Subcutaneous abdominal adipose tissue (tissue), 5 donors: Measurements from ENCODE around the gene TPSAB1.
"Not testable (repeated sequence)": the region's sequence is repeated elsewhere in the genome, so short reads cannot be mapped to it uniquely, and the experiment has no call there.

Source experiments
- H3K27ac ChIP-seq: one replicate; pipeline ENCODE4 v1.7.0; 2013; ENCODE audit warnings: low read depth, mild to moderate bottlenecking, inconsistent platforms, low read length, moderate library complexity
- H3K27me3 ChIP-seq, 5 donors: one replicate each; pipeline ENCODE4 v1.7.0; 2013; ENCODE audit warnings: low read length in 5 of 5, inconsistent platforms in 1 of 5; ENCODE audit not compliant: control insufficient read depth in 5 of 5, insufficient read depth in 4 of 5
- H3K36me3 ChIP-seq, 5 donors: one replicate each; pipeline ENCODE4 v1.7.0; 2013; ENCODE audit warnings: low read length in 5 of 5; ENCODE audit not compliant: control insufficient read depth in 5 of 5, insufficient read depth in 5 of 5
- H3K4me1 ChIP-seq, 5 donors: one replicate each; pipeline ENCODE4 v1.7.0; 2013; ENCODE audit warnings: low read length in 5 of 5, mild to moderate bottlenecking in 3 of 5, moderate library complexity in 1 of 5; ENCODE audit not compliant: control insufficient read depth in 5 of 5, insufficient read depth in 5 of 5
- H3K4me3 ChIP-seq, 5 donors: one replicate each; pipeline ENCODE4 v1.7.0; 2013; ENCODE audit warnings: low read length in 5 of 5, low read depth in 1 of 5
- H3K9ac ChIP-seq, 5 donors: one replicate each; pipeline ENCODE4 v1.7.0; 2013; ENCODE audit warnings: low read length in 5 of 5, mild to moderate bottlenecking in 4 of 5, moderate library complexity in 3 of 5
- H3K9me3 ChIP-seq, 5 donors: one replicate each; pipeline ENCODE4 v1.7.0; 2013; ENCODE audit warnings: low read length in 5 of 5; ENCODE audit not compliant: control insufficient read depth in 5 of 5
- donor health status: healthy.
- donor health status: healthy.
- donor health status: healthy.
- donor health status: healthy.
- donor health status: healthy.

The TPSAB1 gene

GRCh38 chr16:1232049-1232748 is 8.3 kb upstream of the TPSAB1 start:
- not testable (repeated sequence) for H3K27me3 ChIP-seq, H3K27ac ChIP-seq, H3K36me3 ChIP-seq, H3K4me1 ChIP-seq, H3K9ac ChIP-seq, H3K9me3 ChIP-seq, H3K4me3 ChIP-seq

GRCh38 chr16:1236659-1237058 is 3.8 kb upstream of the TPSAB1 start:
- H3K27me3 ChIP-seq, H3K4me1 ChIP-seq, H3K36me3 ChIP-seq, H3K4me3 ChIP-seq, H3K27ac ChIP-seq, H3K9ac ChIP-seq, H3K9me3 ChIP-seq: not testable (repeated sequence)

- no peak overlapping the region for H3K9ac ChIP-seq
- no peaks in the 10 kb centered on the region for H3K36me3 ChIP-seq
- no peak overlapping the region for H3K4me3 ChIP-seq
- no peak overlapping the region for H3K27ac ChIP-seq
- H3K27me3 ChIP-seq, result peaks cover 0 to 5% (median 0%) of the 10 kb centered on the region in 5 donors
- H3K9me3 ChIP-seq, result no peaks in the 10 kb centered on the region
- no peaks in the 10 kb centered on the region for H3K4me1 ChIP-seq
These were observed 2.5 kb upstream of the TPSAB1 start for GRCh38 chr16:1237990-1238389.

DNA sequence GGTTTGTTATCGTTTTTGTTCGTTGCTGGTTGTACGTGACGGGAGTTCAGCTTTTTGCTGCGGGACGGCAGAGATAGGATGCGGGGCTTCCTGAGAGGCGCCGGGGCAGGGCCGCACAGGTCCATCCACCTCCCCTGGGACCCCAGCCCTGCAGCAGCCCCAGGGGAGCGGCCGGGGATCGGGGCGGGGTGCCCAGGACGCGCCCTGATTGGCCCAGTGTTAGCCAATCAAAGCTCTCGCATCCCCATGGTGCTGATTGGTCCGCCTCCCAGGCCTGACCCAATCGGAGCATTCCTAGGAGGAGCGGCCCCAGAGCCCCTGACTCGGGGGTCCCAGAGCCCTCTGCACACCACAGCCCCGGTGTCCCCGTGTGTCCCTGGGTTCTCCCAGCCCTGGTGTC is 1.6 kb upstream of the TPSAB1 start:
- not testable (repeated sequence) for H3K9ac ChIP-seq, H3K27ac ChIP-seq, H3K36me3 ChIP-seq, H3K4me3 ChIP-seq, H3K27me3 ChIP-seq, H3K4me1 ChIP-seq, H3K9me3 ChIP-seq

DNA sequence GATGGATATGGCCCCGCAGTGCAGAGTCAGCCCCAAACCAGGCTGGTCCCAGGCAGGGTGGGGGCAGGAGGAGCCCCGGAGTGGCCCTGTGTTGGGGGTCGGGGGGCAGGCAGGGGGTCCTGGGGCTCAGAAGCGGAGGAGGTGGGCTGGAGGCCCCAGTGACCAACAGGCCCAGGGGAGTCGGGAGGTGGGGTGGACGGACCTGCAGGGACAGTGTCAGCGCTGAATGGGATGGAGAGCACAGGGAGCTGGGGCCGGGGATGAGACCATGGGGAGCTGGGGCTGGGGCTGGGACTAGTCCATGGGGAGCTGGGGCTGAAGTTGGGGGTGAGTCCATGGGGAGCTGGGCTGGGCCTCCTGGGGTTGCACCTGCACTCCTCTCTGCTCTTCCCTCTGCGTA is 930 bp upstream of the TPSAB1 start:
- not testable (repeated sequence) for H3K9ac ChIP-seq, H3K4me3 ChIP-seq, H3K27me3 ChIP-seq, H3K9me3 ChIP-seq, H3K4me1 ChIP-seq, H3K27ac ChIP-seq, H3K36me3 ChIP-seq

- peaks cover 6 to 12% (median 10%) of the 10 kb centered on the region in 5 donors for H3K27me3 ChIP-seq
- H3K27ac ChIP-seq, H3K9ac ChIP-seq, H3K36me3 ChIP-seq, H3K4me3 ChIP-seq, H3K4me1 ChIP-seq, H3K9me3 ChIP-seq: not testable (repeated sequence)
These were observed 576 bp downstream of the TPSAB1 start for GRCh38 chr16:1241081-1241480.

DNA sequence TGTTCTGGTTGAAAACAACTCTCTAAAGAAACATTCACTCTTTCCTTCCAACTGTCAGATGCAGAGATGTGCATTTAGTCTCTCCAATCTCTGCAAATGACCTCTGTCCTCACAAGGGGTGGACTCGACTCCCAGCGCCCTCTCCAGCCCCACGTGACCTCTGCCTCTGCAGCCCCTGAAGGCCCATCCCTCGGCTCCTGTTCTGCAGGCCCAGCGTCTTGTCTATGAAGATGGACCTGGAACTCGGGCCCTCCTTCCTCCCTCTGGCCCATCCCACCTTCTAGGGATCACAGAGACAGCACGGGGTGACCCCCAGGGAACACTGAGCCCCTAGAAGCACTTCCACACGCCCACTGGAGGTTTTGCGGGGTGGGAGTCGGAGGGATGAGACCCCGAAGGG is 2.9 kb downstream of the TPSAB1 start:
- not testable (repeated sequence) for H3K27ac ChIP-seq, H3K36me3 ChIP-seq, H3K9ac ChIP-seq, H3K4me3 ChIP-seq, H3K4me1 ChIP-seq, H3K9me3 ChIP-seq
- peaks cover 7 to 18% (median 10%) of the 10 kb centered on the region in 5 donors for H3K27me3 ChIP-seq

- not testable (repeated sequence) for H3K4me3 ChIP-seq, H3K27ac ChIP-seq, H3K9me3 ChIP-seq, H3K36me3 ChIP-seq, H3K4me1 ChIP-seq, H3K9ac ChIP-seq
- H3K27me3 ChIP-seq, result peaks cover 7 to 18% (median 10%) of the 10 kb centered on the region in 5 donors
These were observed 3.7 kb downstream of the TPSAB1 start for GRCh38 chr16:1243907-1244850.

- H3K4me1 ChIP-seq, result no peaks in the 10 kb centered on the region
These were observed 4.4 kb downstream of the TPSAB1 start for GRCh38 chr16:1244881-1245280.

GRCh38 chr16:1245452-1246020 is 5.0 kb downstream of the TPSAB1 start:
- peaks cover 7 to 18% (median 10%) of the 10 kb centered on the region in 5 donors for H3K27me3 ChIP-seq
- H3K36me3 ChIP-seq, result no peaks in the 10 kb centered on the region
- no peaks in the 10 kb centered on the region for H3K4me1 ChIP-seq
- no peak overlapping the region for H3K4me3 ChIP-seq
- H3K27ac ChIP-seq, result no peak overlapping the region
- no peaks in the 10 kb centered on the region for H3K9me3 ChIP-seq
- no peak overlapping the region for H3K9ac ChIP-seq

More at GRCh38 chr16:1244881-1245280, 4.4 kb downstream of the TPSAB1 start:
- Histone ChIP-seq H3K4me3 (no peak overlapping the region), H3K9me3 (no peaks in the 10 kb centered on the region), H3K27me3 (peaks cover 7 to 18% (median 10%) of the 10 kb centered on the region in 5 donors), H3K36me3 (no peaks in the 10 kb centered on the region), H3K27ac (no peak overlapping the region), H3K9ac (no peak overlapping the region)
